ENCODE results near the gene SLIT3. TPM values are rescaled to one million over a fixed set of nuclear protein-coding genes. Genes with fewer than 3 reads are reported as not detected.

SLIT3 gene
- total RNA-seq, 4 donors from 2014 or later = 46.3 to 89.0 (median 68.0) TPM

- ATAC-seq (ENCODE audit: low FRiP score) (peak; percentile 48), DNase-seq (ENCODE audit: low spot score) (no peak)
- TF ChIP-seq CTCF (IDR thresholded peaks at IDR 0.05) = no peak
These were observed 136.4 kb downstream of the SLIT3 start for GRCh38 chr5:169164481-169164925.

DNA sequence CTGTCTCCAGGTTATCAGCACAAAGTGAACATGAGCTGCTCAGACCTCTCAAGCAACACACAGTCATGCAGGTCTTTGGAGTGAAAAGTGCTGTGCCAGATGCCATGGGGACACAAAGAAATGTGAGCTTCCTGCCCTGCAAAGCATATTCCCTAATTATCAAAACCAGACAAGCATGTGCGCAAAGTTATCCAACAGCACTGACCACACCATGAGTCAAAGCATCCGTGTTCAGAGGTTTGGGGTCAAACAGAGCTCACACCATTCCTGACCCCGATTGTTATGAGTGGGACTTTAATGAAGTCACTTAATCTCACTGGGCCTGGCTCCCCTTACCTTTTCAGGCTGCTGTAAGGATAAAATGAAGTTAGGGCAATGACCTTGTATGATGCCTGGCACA, 138.5 kb downstream of the SLIT3 start:
- ATAC-seq (ENCODE audit: low FRiP score) (no peak), DNase-seq (ENCODE audit: low spot score) (no peak)
- TF ChIP-seq CTCF (IDR thresholded peaks at IDR 0.05) = no peak

GRCh38 chr5:169161022-169161680, 139.8 kb downstream of the SLIT3 start:
- DNase-seq (ENCODE audit: low spot score) (peak; percentile 50), ATAC-seq (ENCODE audit: low FRiP score) (peak; percentile 85)
- no peak for TF ChIP-seq CTCF (IDR thresholded peaks at IDR 0.05)

GRCh38 chr5:169160405-169160901, 140.5 kb downstream of the SLIT3 start:
- DNase-seq (ENCODE audit: low spot score) (peak; percentile 26), ATAC-seq (ENCODE audit: low FRiP score) (peak; percentile 81)
- TF ChIP-seq CTCF (IDR thresholded peaks at IDR 0.05) = no peak

DNA sequence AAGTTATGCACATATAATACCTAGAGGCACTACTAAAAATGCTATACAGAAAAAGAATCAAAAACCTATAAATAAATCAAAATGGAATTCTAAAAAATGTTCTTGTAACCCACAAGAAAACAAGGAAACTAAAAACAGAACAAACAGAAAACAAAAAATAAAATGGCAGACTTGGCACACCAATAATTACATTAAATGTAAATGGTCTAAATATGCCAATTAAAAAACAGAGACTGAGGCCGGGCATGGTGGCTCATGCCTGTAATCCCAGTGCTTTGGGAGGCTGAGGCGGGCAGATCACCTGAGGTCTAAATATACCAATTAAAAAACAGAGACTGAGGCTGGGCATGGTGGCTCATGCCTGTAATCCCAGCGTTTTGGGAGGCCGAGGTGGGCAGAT, 142.2 kb downstream of the SLIT3 start:
- TF ChIP-seq CTCF (IDR thresholded peaks at IDR 0.05) = no peak
- DNase-seq (ENCODE audit: low spot score) (no peak), ATAC-seq (ENCODE audit: low FRiP score) (no peak)

DNA sequence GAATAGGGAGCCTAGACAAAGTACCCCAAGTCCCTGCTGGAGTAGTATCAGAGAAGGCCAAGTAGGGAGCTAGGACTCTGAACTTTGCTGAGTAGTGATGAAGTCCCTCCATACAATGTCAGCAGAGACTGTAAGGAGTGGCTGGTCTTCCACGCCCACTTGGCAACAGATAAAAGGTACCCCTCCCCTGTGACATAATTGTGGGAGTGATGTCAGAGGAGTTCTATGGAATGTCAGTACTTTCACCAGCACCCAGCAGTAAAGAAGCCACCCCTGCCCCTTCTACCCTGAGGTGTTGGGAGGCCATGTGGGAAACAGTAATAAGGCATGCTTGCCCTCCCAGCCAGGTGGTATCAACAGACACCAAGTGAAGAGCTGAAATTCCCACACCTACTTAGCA, 143.9 kb downstream of the SLIT3 start:
- ATAC-seq (ENCODE audit: low FRiP score) (no peak), DNase-seq (ENCODE audit: low spot score) (no peak)

More for the DNA sequence above, 143.9 kb downstream of the SLIT3 start:
- no peak for TF ChIP-seq CTCF (IDR thresholded peaks at IDR 0.05)

All from omental fat pad (tissue), 4 donors.